ENCODE results near the gene FAM107B. TPM values are rescaled to one million over a fixed set of nuclear protein-coding genes. Genes with fewer than 3 reads are reported as not detected.
A peak's percentile ranks its signal among the peaks of the same experiment; 100 is the strongest.

FAM107B gene
- total RNA-seq, 6 donors from 2014 or later = 44.0 to 136 (median 77.0) TPM

GRCh38 chr10:14557567-14557966 is 217.1 kb downstream of the FAM107B start:
- Histone ChIP-seq H3K27ac (peak overlapping the region in 1 of 4 donors; percentile 71), H3K27me3 (no peaks in the 10 kb centered on the region), H3K9me3 (no peaks in the 10 kb centered on the region), H3K4me3 (no peak overlapping the region), H3K36me3 (no peaks in the 10 kb centered on the region), H3K4me1 (peaks cover 43 to 55% (median 48%) of the 10 kb centered on the region in 4 donors)
- DNase-seq (no peak), ATAC-seq (ENCODE audit: low FRiP score in 2 of 2) (no peak)
- no peak for TF ChIP-seq EP300 (IDR thresholded peaks at IDR 0.05)
- TF ChIP-seq CTCF (IDR thresholded peaks at IDR 0.05) = no peak
- TF ChIP-seq POLR2AphosphoS5 (IDR thresholded peaks at IDR 0.05) = no peak
- TF ChIP-seq POLR2A (IDR thresholded peaks at IDR 0.05) = no peak
- 94 to 97% methylated on average over 5 of the region's 5 CpGs for WGBS, 2 donors

- Histone ChIP-seq H3K4me1 (peaks cover 38 to 55% (median 45%) of the 10 kb centered on the region in 4 donors), H3K9me3 (no peaks in the 10 kb centered on the region), H3K27ac (peak overlapping the region; percentile 27 to 76 (median 70)), H3K27me3 (no peaks in the 10 kb centered on the region), H3K36me3 (no peaks in the 10 kb centered on the region), H3K4me3 (no peak overlapping the region)
- WGBS, 2 donors = 60 to 64% methylated on average over 7 to 12 of the region's 12 CpGs
- DNase-seq = peak in 1 of 2 donors; percentile 80
- TF ChIP-seq CTCF (IDR thresholded peaks at IDR 0.05) (peak in 4 of 6 experiments; percentile 27 to 32 (median 29)), EP300 (IDR thresholded peaks at IDR 0.05) (no peak), POLR2A (IDR thresholded peaks at IDR 0.05) (peak in 1 of 4 donors; percentile 5)
- peak; percentile 43 to 77 for ATAC-seq (ENCODE audit: low FRiP score in 2 of 2)
Observed at GRCh38 chr10:14556285-14556956, 218.3 kb downstream of the FAM107B start.

- Histone ChIP-seq H3K27ac (peak overlapping the region; percentile 27 to 76 (median 70)), H3K9me3 (no peaks in the 10 kb centered on the region), H3K4me1 (peaks cover 35 to 52% (median 46%) of the 10 kb centered on the region in 4 donors), H3K4me3 (no peak overlapping the region), H3K36me3 (no peaks in the 10 kb centered on the region), H3K27me3 (no peaks in the 10 kb centered on the region)
- WGBS, 2 donors = 58 to 72% methylated on average over 2 to 4 of the region's 4 CpGs
- TF ChIP-seq POLR2A (IDR thresholded peaks at IDR 0.05) (no peak), EP300 (IDR thresholded peaks at IDR 0.05) (no peak), POLR2AphosphoS5 (IDR thresholded peaks at IDR 0.05) (no peak), CTCF (IDR thresholded peaks at IDR 0.05) (no peak)
- DNase-seq (peak in 1 of 2 donors; percentile 59), ATAC-seq (ENCODE audit: low FRiP score in 2 of 2) (peak in 1 of 2 donors; percentile 43)
Observed at GRCh38 chr10:14555807-14556206, 218.9 kb downstream of the FAM107B start.

GRCh38 chr10:14554491-14555205 is 220.0 kb downstream of the FAM107B start:
- TF ChIP-seq EP300 (IDR thresholded peaks at IDR 0.05) (peak in 1 of 4 donors; percentile 28), CTCF (IDR thresholded peaks at IDR 0.05) (no peak), POLR2AphosphoS5 (IDR thresholded peaks at IDR 0.05) (peak in 1 of 2 donors; percentile 8)
- Histone ChIP-seq H3K4me3 (no peak overlapping the region), H3K4me1 (peaks cover 40 to 53% (median 48%) of the 10 kb centered on the region in 4 donors), H3K36me3 (no peaks in the 10 kb centered on the region), H3K9me3 (no peaks in the 10 kb centered on the region), H3K27me3 (no peaks in the 10 kb centered on the region), H3K27ac (peak overlapping the region; percentile 70 to 80 (median 72))
- WGBS, 2 donors = 38 to 46% methylated on average over 3 of the region's 3 CpGs
- no peak for DNase-seq
- peak; percentile 48 to 65 for ATAC-seq (ENCODE audit: low FRiP score in 2 of 2)
